HCT116 (cell line): ENCODE measurements around the gene C12orf57. TPM values are rescaled to one million over a fixed set of nuclear protein-coding genes. Genes with fewer than 3 reads are reported as not detected.

Experiments
- ATAC-seq: fragments of 200-7000 bp; cut with Tn5 transposase; 2 replicates; pipeline ENCODE4 v1.9.1; 2020; ENCODE audit warnings: mild to moderate bottlenecking, moderate library complexity
- BruUV-seq: library from RNA; stranded (reverse); fragments of 400-500 nt; replicated peaks from 2 replicates; lab custom pipeline; 2021; lab: Mats Ljungman, UMichigan
- CTCF ChIA-PET: fragments of 300-600 bp; sonication (Branson Sonifier 250); formaldehyde crosslinking; loops from one replicate; lab custom pipeline; 2021; ENCODE audit warnings: antibody characterized with exemption; lab: Charles Lee
- POLR2A ChIA-PET: fragments of 300-600, 350-600 bp; sonication (Branson Sonifier 250); formaldehyde crosslinking; loops from one replicate; lab custom pipeline; 2021; ENCODE audit warnings: antibody characterized with exemption; lab: Charles Lee
- RAD21 ChIA-PET, 2 experiments: fragments of 300-600 bp; sonication (Branson Sonifier 250); formaldehyde crosslinking; loops; one replicate each; lab custom pipeline; 2023; ENCODE audit warnings: low total read pairs in 2 of 2; ENCODE audit not compliant: uncharacterized antibody in 2 of 2, unreplicated experiment in 2 of 2, low non-redundant PET in 1 of 2; lab: Charles Lee
- DNase-seq: peaks from one replicate; pipeline ENCODE4 v3.0.0-alpha.2; 2010; ENCODE audit warnings: low read depth, low spot score
- H2AFZ ChIP-seq: fragments of 200-600 bp; shearing (Covaris generic), sonication (generic); 2 replicates; pipeline ENCODE4 v1.6.1; 2017; ENCODE audit warnings: low read depth, mixed run types, mixed read lengths, antibody characterized with exemption, low read length; ENCODE audit not compliant: poor library complexity, severe bottlenecking
- H3K27ac ChIP-seq: 2 replicates; pipeline ENCODE4 v1.5.1; 2012; ENCODE audit warnings: low read depth, low read length
- H3K27me3 ChIP-seq: fragments of 200-600 bp; sonication (generic); 2 replicates; pipeline ENCODE4 v1.6.1; 2016; ENCODE audit warnings: mixed run types, low read length, mixed read lengths; ENCODE audit not compliant: insufficient read depth
- H3K36me3 ChIP-seq, 2 experiments: fragments of 200-500 bp in 1 of 2; fragments of 200-600 bp in 1 of 2; sonication (Bioruptor generic) in 1 of 2; sonication (generic) in 1 of 2; 2 replicates each; pipeline versions ENCODE4 v1.5.1 to v1.6.1; 2014 to 2016; ENCODE audit warnings: low read length in 2 of 2, inconsistent platforms in 1 of 2, mixed read lengths in 1 of 2, mixed run types in 1 of 2; ENCODE audit not compliant: insufficient read depth in 2 of 2, control insufficient read depth in 1 of 2
- H3K4me1 ChIP-seq, 2 experiments: fragments of 200-600 bp in 1 of 2; sonication (generic) in 1 of 2; 2 replicates each; pipeline versions ENCODE4 v1.5.1 to v1.6.1; 2012 to 2017; ENCODE audit warnings: low read length in 2 of 2, inconsistent platforms in 1 of 2, mild to moderate bottlenecking in 1 of 2, mixed read lengths in 1 of 2, mixed run types in 1 of 2, moderate library complexity in 1 of 2; ENCODE audit not compliant: insufficient read depth in 2 of 2, control insufficient read depth in 1 of 2
- H3K4me2 ChIP-seq: fragments of 200-600 bp; sonication (generic); 2 replicates; pipeline ENCODE4 v1.6.1; 2017; ENCODE audit warnings: mixed run types, low read length, mixed read lengths
- H3K4me3 ChIP-seq, 2 experiments: fragments of 200-600 bp in 1 of 2; sonication (generic) in 1 of 2; replicated peaks in 1 of 2; 2 replicates each; pipeline ENCODE4 v1.5.1; 2011 to 2016; ENCODE audit warnings: low read length in 2 of 2, control low read depth in 1 of 2, low read depth in 1 of 2, mild to moderate bottlenecking in 1 of 2, mixed read lengths in 1 of 2, mixed run types in 1 of 2
- H3K79me2 ChIP-seq: fragments of 200-600 bp; sonication (generic); 2 replicates; pipeline ENCODE4 v1.6.1; 2017; ENCODE audit warnings: mild to moderate bottlenecking, mixed run types, low read length, moderate library complexity, mixed read lengths; ENCODE audit not compliant: insufficient read depth
- H3K9ac ChIP-seq: fragments of 200-600 bp; sonication (generic); 2 replicates; pipeline ENCODE4 v1.6.1; 2016; ENCODE audit warnings: low read length, mixed read lengths
- H3K9me2 ChIP-seq: fragments of 200-600 bp; sonication (generic), shearing (Covaris generic); 2 replicates; pipeline ENCODE4 v1.6.1; 2017; ENCODE audit warnings: mixed run types, mild to moderate bottlenecking, moderate library complexity; ENCODE audit not compliant: insufficient read depth
- H3K9me3 ChIP-seq, 2 experiments: fragments of 200-500 bp in 1 of 2; fragments of 200-600 bp in 1 of 2; sonication (Bioruptor generic) in 1 of 2; sonication (generic) in 1 of 2; 2 replicates each; pipeline ENCODE4 v1.6.1; 2014 to 2017; ENCODE audit warnings: low read length in 2 of 2, mixed read lengths in 2 of 2, inconsistent platforms in 1 of 2, low read depth in 1 of 2, mild to moderate bottlenecking in 1 of 2, mixed run types in 1 of 2, moderate library complexity in 1 of 2; ENCODE audit not compliant: control insufficient read depth in 1 of 2, insufficient read depth in 1 of 2
- H4K20me1 ChIP-seq: fragments of 200-600 bp; sonication (generic), shearing (Covaris generic); 2 replicates; pipeline ENCODE4 v1.6.1; 2017; ENCODE audit warnings: mixed run types, mild to moderate bottlenecking, moderate library complexity; ENCODE audit not compliant: insufficient read depth
- MAX ChIP-seq: IDR thresholded peaks from 2 replicates; pipeline ENCODE4 v1.6.1; 2012
- POLR2A ChIP-seq: IDR thresholded peaks from 2 replicates; pipeline ENCODE4 v1.7.0; 2011; ENCODE audit warnings: borderline replicate concordance; ENCODE audit not compliant: insufficient read depth, insufficient read length; ENCODE audit errors: extremely low read depth
- REST ChIP-seq: IDR thresholded peaks from 2 replicates; pipeline ENCODE4 v1.6.1; 2012; ENCODE audit warnings: low read depth
- SRF ChIP-seq: IDR thresholded peaks from 2 replicates; pipeline ENCODE4 v1.6.1; 2012; ENCODE audit warnings: low read depth
- intact Hi-C: fragments of 100-400 bp; cut with micrococcal nuclease; formaldehyde crosslinking; loops from 2 replicates; pipeline ENCODE4 v1.10.0; 2022
- microRNA counts: library from miRNA; unstranded; fragments of <30 nt; microRNA quantifications from one replicate; lab custom pipeline; 2015
- microRNA-seq: library from miRNA; unstranded; fragments of <30 nt; microRNA quantifications from one replicate; pipeline ENCODE4, GENCODE V29; 2016; ENCODE audit warnings: borderline number of aligned reads
- total RNA-seq: library from RNA; stranded (reverse); gene quantifications from one replicate; pipeline ENCODE4 v1.2.1, GENCODE V29; 2021; ENCODE audit not compliant: unreplicated experiment

C12orf57 gene
- total RNA-seq, 1 experiment from 2014 or later: 202 TPM

GRCh38 chr12:6982532-6982931 is 38.7 kb downstream of the C12orf57 start:
- Histone ChIP-seq H4K20me1 (no peaks in the 10 kb centered on the region), H3K4me1 (no peaks in the 10 kb centered on the region), H3K9me3 (no peaks in the 10 kb centered on the region), H3K27me3 (no peaks in the 10 kb centered on the region), H3K9me2 (no peaks in the 10 kb centered on the region), H3K79me2 (0 out of 2 replicates have a peak, but pooled peaks cover 3% of the 10 kb centered on the region), H3K9ac (no peak overlapping the region), H3K36me3 (peaks cover 26 to 40% of the 10 kb centered on the region in 2 experiments; a peak in 3 of 4 replicates), H3K4me2 (no peak overlapping the region), H3K27ac (no peak overlapping the region), H3K4me3 (no peak overlapping the region), H2AFZ (no peak overlapping the region)
- POLR2A ChIA-PET: no interaction called here
- BruUV-seq: no TSS peak
- no peak for ATAC-seq
- RAD21 ChIA-PET: no interaction called here
- DNase-seq: no peak
- CTCF ChIA-PET: no interaction called here
- TF ChIP-seq POLR2A (no peak), MAX (no peak), REST (no peak)
- intact Hi-C loops: no loop called here

GRCh38 chr12:6987956-6988553 is 44.2 kb downstream of the C12orf57 start:
- BruUV-seq: no TSS peak
- ATAC-seq: no peak
- Histone ChIP-seq H3K9me3 (no peaks in the 10 kb centered on the region), H3K79me2 (peaks cover 8% of the 10 kb centered on the region; the same call in 1 of the 2 replicates), H3K4me2 (no peak overlapping the region), H2AFZ (no peak overlapping the region), H3K9me2 (no peaks in the 10 kb centered on the region), H3K9ac (no peak overlapping the region), H3K27ac (no peak overlapping the region), H4K20me1 (no peaks in the 10 kb centered on the region), H3K4me1 (no peaks in the 10 kb centered on the region), H3K4me3 (no peak overlapping the region), H3K27me3 (no peaks in the 10 kb centered on the region), H3K36me3 (peaks cover 11 to 21% of the 10 kb centered on the region in 2 experiments; a peak in 3 of 4 replicates)
- ChIA-PET POLR2A (no interaction called here), CTCF (interaction anchor here (1.0 kb wide), 1 partner anchor 11 kb away, joined by 3 read pairs; no protein-coding TSS in a partner anchor), RAD21 (no interaction called here)
- intact Hi-C loops: no loop called here
- TF ChIP-seq SRF: no peak
- DNase-seq: no peak

MicroRNA genes within 50 kb of the gene (microRNA counts, 767-probe panel; counts per million panel counts)
- microRNA hsa-miR-141-3p (lab: Ali Mortazavi, UCI): 24,064 counts per million, percentile 67 among the panel's probes with 10 or more counts
- microRNA hsa-miR-200c-3p (lab: Ali Mortazavi, UCI): 30,187 counts per million, percentile 92 among the panel's probes with 10 or more counts

Small RNA genes within 50 kb of the gene (microRNA-seq; reads per million reads assigned to microRNA genes)
- gene MIR141: 9,203 reads per million, percentile 95 among the genes with 10 or more reads in this experiment
- gene MIR200C: 82,545 reads per million, percentile 100 among the genes with 10 or more reads in this experiment

Other genes starting within 250 kb of the C12orf57 start
- gene PIANP, start 243.2 kb upstream of the C12orf57 start, total RNA-seq: not detected
- 67.8 TPM for gene COPS7A, start 220.0 kb upstream of the C12orf57 start, total RNA-seq
- 309 TPM for gene MLF2, start 190.9 kb upstream of the C12orf57 start, total RNA-seq
- 494 TPM for gene PTMS, start 177.7 kb upstream of the C12orf57 start, total RNA-seq
- gene LAG3, start 171.5 kb upstream of the C12orf57 start, total RNA-seq: 3.3 TPM
- gene CD4, start 154.5 kb upstream of the C12orf57 start, total RNA-seq: 0.42 TPM
- 2.3 TPM for gene GPR162, start 122.2 kb upstream of the C12orf57 start, total RNA-seq
- gene P3H3, start 115.6 kb upstream of the C12orf57 start, total RNA-seq: 32.2 TPM
- gene GNB3, start 103.1 kb upstream of the C12orf57 start, total RNA-seq: 8.7 TPM
- 63.0 TPM for gene CDCA3, start 92.7 kb upstream of the C12orf57 start, total RNA-seq
- 175 TPM for gene USP5, start 91.9 kb upstream of the C12orf57 start, total RNA-seq
- gene TPI1, start 76.5 kb upstream of the C12orf57 start, total RNA-seq: 1,068 TPM
- 10.0 TPM for gene SPSB2, start 70.7 kb upstream of the C12orf57 start, total RNA-seq
- gene LRRC23, start 39.2 kb upstream of the C12orf57 start, total RNA-seq: 8.0 TPM
- gene ENO2, start 29.4 kb upstream of the C12orf57 start, total RNA-seq: 117 TPM
- gene ATN1, start 16.1 kb upstream of the C12orf57 start, total RNA-seq: 104 TPM
- not detected for gene RNU7-1, start 206 bp upstream of the C12orf57 start, total RNA-seq
- gene PTPN6, start 7.3 kb downstream of the C12orf57 start, total RNA-seq: 47.7 TPM
- gene PHB2, start 26.6 kb downstream of the C12orf57 start, total RNA-seq: 466 TPM
- gene EMG1, start 26.9 kb downstream of the C12orf57 start, total RNA-seq: 111 TPM
- gene LPCAT3, start 74.5 kb downstream of the C12orf57 start, total RNA-seq: 45.8 TPM
- gene C1S, start 116.7 kb downstream of the C12orf57 start, total RNA-seq: 2.4 TPM
- gene C1R, start 148.4 kb downstream of the C12orf57 start, total RNA-seq: 4.3 TPM
- gene C1RL, start 165.2 kb downstream of the C12orf57 start, total RNA-seq: 25.9 TPM
- 0.22 TPM for gene RBP5, start 184.9 kb downstream of the C12orf57 start, total RNA-seq
- 23.0 TPM for gene CLSTN3, start 186.3 kb downstream of the C12orf57 start, total RNA-seq
- gene PEX5, start 245.7 kb downstream of the C12orf57 start, total RNA-seq: 45.4 TPM